GM23338 (cell line): ENCODE data around the gene ATP8A2. TPM values are rescaled to one million over a fixed set of nuclear protein-coding genes. Genes with fewer than 3 reads are reported as not detected.

Experiments used
- ATAC-seq: fragments of 200-7000 bp; cut with Tn5 transposase; 3 replicates; pipeline ENCODE4 v1.9.1; 2020
- DNase-seq: peaks from one replicate; pipeline ENCODE4 v3.0.0-alpha.2; 2015; ENCODE audit warnings: low spot score
- H2AFZ ChIP-seq: fragments of 200-600 bp; sonication (generic); 2 replicates; pipeline ENCODE4 v1.8.0; 2016; ENCODE audit warnings: antibody characterized with exemption, mild to moderate bottlenecking, moderate library complexity
- H3F3A ChIP-seq: fragments of 200-600 bp; sonication (generic); replicated peaks from 2 replicates; pipeline ENCODE4 v1.8.0; 2017; ENCODE audit warnings: antibody characterized with exemption, mixed run types, low read depth
- H3K27ac ChIP-seq: fragments of 200-600 bp; sonication (generic); 2 replicates; pipeline ENCODE4 v1.6.1; 2016; ENCODE audit warnings: low read depth
- H3K27me3 ChIP-seq: fragments of 200-600 bp; sonication (generic); 2 replicates; pipeline ENCODE4 v1.8.0; 2016; ENCODE audit warnings: mild to moderate bottlenecking, mixed run types, moderate library complexity; ENCODE audit not compliant: insufficient read depth
- H3K36me3 ChIP-seq: fragments of 200-600 bp; sonication (generic); 2 replicates; pipeline ENCODE4 v1.8.0; 2016; ENCODE audit warnings: mild to moderate bottlenecking; ENCODE audit not compliant: insufficient read depth
- H3K4me1 ChIP-seq: fragments of 200-600 bp; sonication (generic); 2 replicates; pipeline ENCODE4 v1.8.0; 2016; ENCODE audit warnings: mild to moderate bottlenecking, moderate library complexity; ENCODE audit not compliant: insufficient read depth
- H3K4me2 ChIP-seq: fragments of 200-600 bp; sonication (generic); 2 replicates; pipeline ENCODE4 v1.7.1; 2017; ENCODE audit warnings: mixed run types
- H3K4me3 ChIP-seq: fragments of 200-600 bp; sonication (generic); 2 replicates; pipeline ENCODE4 v1.6.1; 2016; ENCODE audit warnings: mixed run types
- H3K79me2 ChIP-seq: fragments of 200-600 bp; sonication (generic); replicated peaks from 2 replicates; pipeline ENCODE4 v1.8.0; 2017; ENCODE audit warnings: mild to moderate bottlenecking; ENCODE audit not compliant: insufficient read depth
- H3K9me2 ChIP-seq: fragments of 200-600 bp; sonication (generic); 2 replicates; pipeline ENCODE4 v1.8.0; 2017; ENCODE audit not compliant: insufficient read depth
- H4K20me1 ChIP-seq: fragments of 200-600 bp; sonication (generic); replicated peaks from 2 replicates; pipeline ENCODE4 v1.8.0; 2017; ENCODE audit warnings: mild to moderate bottlenecking; ENCODE audit not compliant: insufficient read depth
- H3K27ac Mint-ChIP-seq: 2 replicates; pipeline ENCODE4 v1.8.0; 2020; ENCODE audit warnings: inconsistent platforms, mild to moderate bottlenecking, moderate library complexity, mixed read lengths
- H3K27me3 Mint-ChIP-seq: 3 replicates; pipeline ENCODE4 v1.8.0; 2022; ENCODE audit warnings: low read depth, mild to moderate bottlenecking, moderate library complexity, mixed read lengths, inconsistent platforms; ENCODE audit not compliant: insufficient read depth, poor library complexity
- H3K36me3 Mint-ChIP-seq: 3 replicates; pipeline ENCODE4 v1.8.0; 2021; ENCODE audit warnings: low read depth, mild to moderate bottlenecking, inconsistent platforms, moderate library complexity, mixed read lengths
- H3K4me1 Mint-ChIP-seq: 3 replicates; pipeline ENCODE4 v1.8.0; 2020; ENCODE audit warnings: mild to moderate bottlenecking, inconsistent platforms, mixed read lengths
- H3K4me3 Mint-ChIP-seq: 3 replicates; pipeline ENCODE4 v1.8.0; 2021; ENCODE audit warnings: moderate library complexity, mild to moderate bottlenecking, inconsistent platforms, mixed read lengths
- H3K9me3 Mint-ChIP-seq: 3 replicates; pipeline ENCODE4 v1.8.0; 2020; ENCODE audit warnings: moderate library complexity, mild to moderate bottlenecking, inconsistent platforms, mixed read lengths
- CREB1 ChIP-seq: fragments of 250-450 bp; sonication (Bioruptor Pico); IDR thresholded peaks from 2 replicates; pipeline ENCODE4 v1.5.0; 2020; ENCODE audit warnings: low read depth, mild to moderate bottlenecking, moderate library complexity
- CTCF ChIP-seq, 2 experiments: fragments of 200-600 bp in 1 of 2; sonication (generic) in 1 of 2; conservative IDR thresholded peaks; 2 replicates each; pipeline versions ENCODE4 v1.5.1 to v1.6.1; 2016 to 2017; ENCODE audit warnings: antibody characterized with exemption in 2 of 2, low read depth in 2 of 2, mild to moderate bottlenecking in 2 of 2, moderate library complexity in 1 of 2
- ETS1 ChIP-seq: IDR thresholded peaks from 2 replicates; pipeline ENCODE4 v1.6.1; 2016; ENCODE audit warnings: antibody characterized with exemption
- EZH2 ChIP-seq: fragments of 200-600 bp; sonication (generic); IDR thresholded peaks from one replicate; pipeline ENCODE4 v1.8.0; 2017; ENCODE audit warnings: antibody characterized with exemption, mild to moderate bottlenecking, low read depth; ENCODE audit not compliant: unreplicated experiment
- EZH2phosphoT487 ChIP-seq: fragments of 200-600 bp; sonication (generic); IDR thresholded peaks from one replicate; pipeline ENCODE4 v1.8.1; 2018; ENCODE audit warnings: antibody characterized with exemption; ENCODE audit not compliant: unreplicated experiment
- JUNB ChIP-seq: IDR thresholded peaks from one replicate; pipeline ENCODE4 v1.6.1; 2016; ENCODE audit warnings: antibody characterized with exemption; ENCODE audit not compliant: unreplicated experiment
- NANOG ChIP-seq: IDR thresholded peaks from 2 replicates; pipeline ENCODE4 v1.6.1; 2016; ENCODE audit warnings: antibody characterized with exemption, borderline replicate concordance
- POLR2AphosphoS5 ChIP-seq: IDR thresholded peaks from 2 replicates; pipeline ENCODE4 v1.6.1; 2016; ENCODE audit warnings: antibody characterized with exemption, low read depth
- REST ChIP-seq: IDR thresholded peaks from one replicate; pipeline ENCODE4 v1.6.1; 2018; ENCODE audit warnings: antibody characterized with exemption; ENCODE audit not compliant: unreplicated experiment
- STAT1 ChIP-seq: IDR thresholded peaks from one replicate; pipeline ENCODE4 v1.6.1; 2016; ENCODE audit warnings: antibody characterized with exemption; ENCODE audit not compliant: unreplicated experiment
- ZNF114 ChIP-seq: fragments of 250-450 bp; sonication (Bioruptor Pico); IDR thresholded peaks from 2 replicates; pipeline ENCODE4 v1.5.0; 2020; ENCODE audit warnings: mild to moderate bottlenecking, moderate library complexity
- ZNF331 ChIP-seq: fragments of 250-450 bp; sonication (Bioruptor Pico); IDR thresholded peaks from 2 replicates; pipeline ENCODE4 v1.5.0; 2020; ENCODE audit warnings: low read depth, mild to moderate bottlenecking, moderate library complexity
- ZNF462 ChIP-seq: fragments of 250-450 bp; sonication (Bioruptor Pico); IDR thresholded peaks from 2 replicates; pipeline ENCODE4 v1.5.0; 2020; ENCODE audit warnings: mild to moderate bottlenecking, moderate library complexity
- polyA plus RNA-seq: library from polyadenylated mRNA; unstranded; fragments of >200 nt; fragmentation: Nextera tagmentation; extraction: Ambion mirVana; gene quantifications from 2 replicates; pipeline ENCODE4 v1.2.1, GENCODE V29; 2016
- total RNA-seq: library from RNA; depleted of rRNA; stranded (reverse); fragments of >200 nt; shearing (Covaris generic); gene quantifications from 2 replicates; pipeline ENCODE4 v1.2.3, GENCODE V29; 2014

The ATP8A2 gene
- total and polyA plus RNA-seq, 2 experiments from 2014 or later: 5.7 to 8.8 TPM

GRCh38 chr13:25561812-25562211 is 190.0 kb downstream of the ATP8A2 start:
- no peaks in the 10 kb centered on the region for H3K4me1 ChIP-seq
- Mint-ChIP-seq H3K9me3 (no peaks in the 10 kb centered on the region), H3K36me3 (peaks cover 3% of the 10 kb centered on the region; the same call in 1 of the 3 replicates), H3K27ac (no peak overlapping the region), H3K4me1 (no peaks in the 10 kb centered on the region), H3K27me3 (no peaks in the 10 kb centered on the region), H3K4me3 (no peak overlapping the region)
- no peaks in the 10 kb centered on the region for H3K79me2 ChIP-seq
- H3K4me2 ChIP-seq: no peak overlapping the region
- no peaks in the 10 kb centered on the region for H3K36me3 ChIP-seq
- no peak for TF ChIP-seq POLR2AphosphoS5
- no peak for TF ChIP-seq ZNF462
- TF ChIP-seq CREB1 (CRISPR knock-in tag): no peak
- TF ChIP-seq NANOG: no peak
- no peak for TF ChIP-seq STAT1
- no peak for TF ChIP-seq EZH2
- TF ChIP-seq REST: no peak
- TF ChIP-seq CTCF (conservative IDR thresholded peaks at IDR 0.05; ENCODE audit: low read depth in 2 of 2): no peak
- no peak for TF ChIP-seq ETS1
- no peak for TF ChIP-seq ZNF114 (CRISPR knock-in tag)
- no peak for TF ChIP-seq ZNF331 (CRISPR knock-in tag)
- TF ChIP-seq EZH2phosphoT487: no peak
- no peak for TF ChIP-seq JUNB
- DNase-seq (no peak), ATAC-seq (no peak)
- no peak overlapping the region for H3K4me3 ChIP-seq
- H3F3A ChIP-seq: no peaks in the 10 kb centered on the region
- no peaks in the 10 kb centered on the region for H3K27me3 ChIP-seq
- no peak overlapping the region for H2AFZ ChIP-seq
- no peaks in the 10 kb centered on the region for H3K9me2 ChIP-seq
- H4K20me1 ChIP-seq: no peaks in the 10 kb centered on the region
- no peak overlapping the region for H3K27ac ChIP-seq
